Measurements from ENCODE around the gene HMGB4.

The HMGB4 gene

DNA sequence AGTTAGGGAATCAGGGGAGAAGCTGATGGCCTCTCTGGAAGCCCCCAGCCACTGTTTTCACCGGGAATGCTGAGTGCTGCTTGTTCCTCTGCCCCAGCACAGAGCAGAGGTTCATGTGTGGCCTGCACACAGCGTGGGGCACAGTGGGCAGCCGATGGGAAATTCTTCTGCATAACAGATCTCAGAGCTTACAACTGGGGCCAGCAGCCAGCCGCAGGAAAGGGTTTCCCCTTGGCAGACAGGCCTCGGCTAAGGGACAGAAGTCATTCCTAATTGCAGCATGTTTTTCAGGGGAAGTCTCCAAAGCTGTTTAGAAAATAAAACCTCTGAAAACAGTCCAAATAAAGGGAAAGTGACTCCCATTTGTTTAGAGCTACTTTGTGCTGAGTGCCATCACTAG is 22.6 kb downstream of the HMGB4 start:
- Histone ChIP-seq H3K4me1 (ENCODE audit: low read length) (no peaks in the 10 kb centered on the region), H3K27ac (ENCODE audit: low read length) (no peak overlapping the region), H3F3A (ENCODE audit: insufficient read depth, low read length) (no peaks in the 10 kb centered on the region), H3K4me3 (ENCODE audit: low read length) (no peak overlapping the region), H3K9ac (ENCODE audit: low read length) (no peak overlapping the region), H3K9me3 (replicated peaks; ENCODE audit: insufficient read depth, low read length) (no peaks in the 10 kb centered on the region), H3K79me2 (ENCODE audit: low read length) (no peaks in the 10 kb centered on the region), H3K9me2 (replicated peaks; ENCODE audit: insufficient read depth, low read length) (no peaks in the 10 kb centered on the region), H4K20me1 (ENCODE audit: insufficient read depth, low read length) (no peaks in the 10 kb centered on the region), H3K27me3 (replicated peaks; ENCODE audit: insufficient read depth, low read length) (peaks cover 33% of the 10 kb centered on the region), H3K36me3 (replicated peaks; ENCODE audit: insufficient read depth, low read length) (no peaks in the 10 kb centered on the region), H2AFZ (ENCODE audit: low read length) (no peak overlapping the region), H3K4me2 (ENCODE audit: low read depth, low read length) (no peak overlapping the region)
- TF ChIP-seq CTCF (IDR thresholded peaks at IDR 0.05; ENCODE audit: low read length): no peak
- no peak for TF ChIP-seq EZH2phosphoT487 (IDR thresholded peaks at IDR 0.05; ENCODE audit: low read length)
- TF ChIP-seq EZH2 (optimal IDR thresholded peaks at IDR 0.05; ENCODE audit: low read depth, low read length): no peak
- no peak for DNase-seq

DNA sequence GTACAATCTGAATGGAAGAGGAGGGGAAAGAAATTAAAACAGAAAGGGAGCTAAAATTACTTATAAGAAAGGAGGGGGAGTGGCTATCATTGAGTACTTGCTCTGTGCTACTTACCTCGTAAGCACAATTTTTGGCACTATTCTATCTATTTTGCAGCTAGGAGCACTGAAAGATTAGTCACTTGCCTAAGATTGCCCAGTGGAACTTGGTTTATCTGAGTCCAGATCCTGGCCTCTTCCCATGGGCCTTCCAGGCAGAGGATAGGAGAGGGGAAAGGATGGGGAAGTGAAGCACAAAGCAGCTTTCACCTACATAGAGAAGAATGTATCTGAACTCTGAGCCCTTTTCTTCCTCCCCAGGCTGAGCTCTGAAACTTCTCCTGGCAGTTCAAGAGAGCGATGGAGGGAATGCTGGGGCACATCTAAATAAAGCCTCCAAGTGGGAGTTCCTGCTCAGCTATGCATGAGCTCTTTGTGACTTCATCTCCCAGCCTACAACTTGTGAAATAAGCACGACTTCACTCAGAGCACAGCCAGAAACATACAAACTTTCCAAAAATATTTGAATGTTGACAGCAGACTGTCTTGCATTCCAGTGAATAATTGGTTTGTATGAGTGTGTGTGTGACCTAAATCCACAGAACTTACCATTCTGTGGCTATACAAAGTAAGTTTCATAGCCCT is 29.4 kb downstream of the HMGB4 start:
- no peak overlapping the region for H3K4me3 ChIP-seq (ENCODE audit: low read length)
- H3K9me3 ChIP-seq (replicated peaks; ENCODE audit: insufficient read depth, low read length): no peaks in the 10 kb centered on the region
- peaks cover 6% of the 10 kb centered on the region for H3K27me3 ChIP-seq (replicated peaks; ENCODE audit: insufficient read depth, low read length)
- no peak overlapping the region for H3K27ac ChIP-seq (ENCODE audit: low read length)
- H3K4me1 ChIP-seq (ENCODE audit: low read length): no peaks in the 10 kb centered on the region
- no peak overlapping the region for H3K9ac ChIP-seq (ENCODE audit: low read length)
- H3K9me2 ChIP-seq (replicated peaks; ENCODE audit: insufficient read depth, low read length): no peaks in the 10 kb centered on the region
- H3F3A ChIP-seq (ENCODE audit: insufficient read depth, low read length): no peaks in the 10 kb centered on the region
- no peak overlapping the region for H3K4me2 ChIP-seq (ENCODE audit: low read depth, low read length)
- no peaks in the 10 kb centered on the region for H3K36me3 ChIP-seq (replicated peaks; ENCODE audit: insufficient read depth, low read length)
- DNase-seq: no peak
- H3K79me2 ChIP-seq (ENCODE audit: low read length): no peaks in the 10 kb centered on the region
- TF ChIP-seq EZH2 (optimal IDR thresholded peaks at IDR 0.05; ENCODE audit: low read depth, low read length) (no peak), CTCF (IDR thresholded peaks at IDR 0.05; ENCODE audit: low read length) (no peak), EZH2phosphoT487 (IDR thresholded peaks at IDR 0.05; ENCODE audit: low read length) (no peak)
- no peak overlapping the region for H2AFZ ChIP-seq (ENCODE audit: low read length)
- H4K20me1 ChIP-seq (ENCODE audit: insufficient read depth, low read length): no peaks in the 10 kb centered on the region

DNA sequence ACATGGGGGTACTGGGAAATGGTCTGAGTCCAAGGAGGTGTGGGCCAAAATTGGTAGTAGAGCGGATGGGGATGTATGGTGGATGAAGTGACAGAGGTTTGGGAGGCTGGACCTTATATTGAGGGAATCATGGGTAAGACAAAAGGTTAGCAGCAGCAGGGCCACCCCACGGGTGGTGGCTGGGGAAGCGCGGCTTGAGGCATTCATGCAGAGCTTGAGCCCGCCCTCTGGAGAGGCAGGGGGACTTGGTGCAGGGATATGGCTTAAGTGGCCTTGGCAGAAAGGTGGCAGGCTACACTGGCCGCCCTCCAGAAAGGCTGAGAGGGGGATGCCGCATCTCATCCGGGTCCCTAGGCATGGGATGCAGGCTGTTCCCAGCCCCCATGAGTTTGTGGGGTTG is 31.5 kb downstream of the HMGB4 start:
- Histone ChIP-seq H3K79me2 (ENCODE audit: low read length) (no peaks in the 10 kb centered on the region), H3K27ac (ENCODE audit: low read length) (no peak overlapping the region)
- TF ChIP-seq EZH2phosphoT487 (IDR thresholded peaks at IDR 0.05; ENCODE audit: low read length): no peak
- TF ChIP-seq EZH2 (optimal IDR thresholded peaks at IDR 0.05; ENCODE audit: low read depth, low read length): no peak

DNA sequence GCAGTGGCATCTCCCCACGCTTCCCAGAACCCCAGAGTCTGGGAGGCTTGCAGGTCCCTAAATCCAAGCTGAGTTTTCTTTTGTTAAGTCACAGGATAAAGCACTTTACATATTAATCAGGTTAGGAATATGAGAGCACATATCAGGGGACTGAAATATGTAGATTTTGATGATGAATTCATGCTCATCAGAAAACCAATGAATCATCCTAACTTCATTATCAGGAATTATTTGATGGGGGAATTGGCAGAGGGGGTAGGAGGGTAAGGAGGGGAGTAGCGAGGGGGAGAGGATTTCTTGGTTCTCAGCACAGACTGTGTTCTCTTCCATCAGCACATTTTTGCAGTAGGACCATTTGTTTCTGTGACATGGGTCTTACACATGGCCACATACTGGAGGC is 32.1 kb downstream of the HMGB4 start:
- Histone ChIP-seq H3K27ac (ENCODE audit: low read length) (no peak overlapping the region), H4K20me1 (ENCODE audit: insufficient read depth, low read length) (no peaks in the 10 kb centered on the region), H3K79me2 (ENCODE audit: low read length) (no peaks in the 10 kb centered on the region), H3K9ac (ENCODE audit: low read length) (no peak overlapping the region), H3K36me3 (replicated peaks; ENCODE audit: insufficient read depth, low read length) (no peaks in the 10 kb centered on the region), H3K4me3 (ENCODE audit: low read length) (no peak overlapping the region), H2AFZ (ENCODE audit: low read length) (no peak overlapping the region), H3K4me1 (ENCODE audit: low read length) (no peaks in the 10 kb centered on the region), H3K9me2 (replicated peaks; ENCODE audit: insufficient read depth, low read length) (no peaks in the 10 kb centered on the region), H3F3A (ENCODE audit: insufficient read depth, low read length) (no peaks in the 10 kb centered on the region), H3K9me3 (replicated peaks; ENCODE audit: insufficient read depth, low read length) (no peaks in the 10 kb centered on the region), H3K27me3 (replicated peaks; ENCODE audit: insufficient read depth, low read length) (peaks cover 12% of the 10 kb centered on the region), H3K4me2 (ENCODE audit: low read depth, low read length) (no peak overlapping the region)
- no peak for DNase-seq
- TF ChIP-seq EZH2 (optimal IDR thresholded peaks at IDR 0.05; ENCODE audit: low read depth, low read length): no peak
- no peak for TF ChIP-seq CTCF (IDR thresholded peaks at IDR 0.05; ENCODE audit: low read length)
- TF ChIP-seq EZH2phosphoT487 (IDR thresholded peaks at IDR 0.05; ENCODE audit: low read length): no peak

More for the DNA sequence above, 31.5 kb downstream of the HMGB4 start:
- Histone ChIP-seq H3K9me3 (replicated peaks; ENCODE audit: insufficient read depth, low read length) (no peaks in the 10 kb centered on the region), H3K9me2 (replicated peaks; ENCODE audit: insufficient read depth, low read length) (no peaks in the 10 kb centered on the region), H3K4me2 (ENCODE audit: low read depth, low read length) (no peak overlapping the region), H3F3A (ENCODE audit: insufficient read depth, low read length) (no peaks in the 10 kb centered on the region), H2AFZ (ENCODE audit: low read length) (no peak overlapping the region), H3K4me1 (ENCODE audit: low read length) (no peaks in the 10 kb centered on the region), H4K20me1 (ENCODE audit: insufficient read depth, low read length) (no peaks in the 10 kb centered on the region), H3K27me3 (replicated peaks; ENCODE audit: insufficient read depth, low read length) (peaks cover 12% of the 10 kb centered on the region), H3K36me3 (replicated peaks; ENCODE audit: insufficient read depth, low read length) (no peaks in the 10 kb centered on the region), H3K9ac (ENCODE audit: low read length) (no peak overlapping the region), H3K4me3 (ENCODE audit: low read length) (no peak overlapping the region)
- DNase-seq: no peak
